Neural cell (in vitro differentiated cells): ENCODE measurements around the gene SYNPO2. TPM values are rescaled to one million over a fixed set of nuclear protein-coding genes. Genes with fewer than 3 reads are reported as not detected.
"Not testable (repeated sequence)": the region's sequence is repeated elsewhere in the genome, so short reads cannot be mapped to it uniquely, and the experiment has no call there.

Experiments used
- H2AFZ ChIP-seq: fragments of 200-600, 300-800 bp; sonication (generic), shearing (Covaris generic); 2 replicates; pipeline ENCODE4 v1.6.0; 2014; ENCODE audit warnings: low read depth, mild to moderate bottlenecking, antibody characterized with exemption, low read length, moderate library complexity
- H3F3A ChIP-seq: fragments of 200-600 bp; shearing (Covaris generic); 2 replicates; pipeline ENCODE4 v1.6.1; 2016; ENCODE audit warnings: mild to moderate bottlenecking, moderate library complexity, mixed read lengths, antibody characterized with exemption, low read length; ENCODE audit not compliant: insufficient read depth, poor library complexity, severe bottlenecking
- H3K27ac ChIP-seq: fragments of 200-600, 300-800 bp; sonication (generic), shearing (Covaris generic); 2 replicates; pipeline ENCODE4 v1.5.1; 2014; ENCODE audit warnings: mild to moderate bottlenecking, low read length, moderate library complexity
- H3K27me3 ChIP-seq: fragments of 300-800, 200-600 bp; sonication (generic), shearing (Covaris generic); 2 replicates; pipeline ENCODE4 v1.6.0; 2014; ENCODE audit warnings: mild to moderate bottlenecking, low read depth, low read length, moderate library complexity; ENCODE audit not compliant: insufficient read depth
- H3K36me3 ChIP-seq: fragments of 300-800, 200-600 bp; sonication (generic), shearing (Covaris generic); 2 replicates; pipeline ENCODE4 v1.5.1; 2014; ENCODE audit warnings: mild to moderate bottlenecking, antibody characterized with exemption, low read length, moderate library complexity; ENCODE audit not compliant: insufficient read depth
- H3K4me2 ChIP-seq: fragments of 300-800, 200-600 bp; sonication (generic), shearing (Covaris generic); 2 replicates; pipeline ENCODE4 v1.6.0; 2014; ENCODE audit warnings: mild to moderate bottlenecking, low read length
- H3K4me3 ChIP-seq: fragments of 300-800, 200-600 bp; sonication (generic), shearing (Covaris generic); 2 replicates; pipeline ENCODE4 v1.5.1; 2014; ENCODE audit warnings: mild to moderate bottlenecking, low read length, moderate library complexity
- H3K79me2 ChIP-seq: fragments of 200-600 bp; shearing (Covaris generic); replicated peaks from 2 replicates; pipeline ENCODE4 v1.6.0; 2014; ENCODE audit warnings: mild to moderate bottlenecking, low read length, moderate library complexity; ENCODE audit not compliant: insufficient read depth
- H3K9ac ChIP-seq: fragments of 300-800, 200-600 bp; sonication (generic), shearing (Covaris generic); 2 replicates; pipeline ENCODE4 v1.6.1; 2016; ENCODE audit warnings: mild to moderate bottlenecking, low read length, mixed read lengths
- H3K9me2 ChIP-seq: fragments of 200-600 bp; shearing (Covaris generic); 2 replicates; pipeline ENCODE4 v1.6.1; 2016; ENCODE audit warnings: mild to moderate bottlenecking, low read length, mixed read lengths; ENCODE audit not compliant: insufficient read depth
- H3K9me3 ChIP-seq: fragments of 200-600, 300-800 bp; sonication (generic), shearing (Covaris generic); 2 replicates; pipeline ENCODE4 v1.6.1; 2016; ENCODE audit warnings: mild to moderate bottlenecking, mixed run types, low read length, moderate library complexity, mixed read lengths
- H4K20me1 ChIP-seq: fragments of 200-600 bp; shearing (Covaris generic); 2 replicates; pipeline ENCODE4 v1.6.1; 2016; ENCODE audit warnings: mild to moderate bottlenecking, mixed run types; ENCODE audit not compliant: insufficient read depth
- CTCF ChIP-seq: fragments of 450-650 bp; IDR thresholded peaks from 2 replicates; pipeline ENCODE4 v1.5.1; 2014; ENCODE audit warnings: antibody characterized with exemption, mild to moderate bottlenecking, moderate library complexity; ENCODE audit not compliant: poor library complexity, severe bottlenecking
- EP300 ChIP-seq: fragments of 450-650 bp; conservative IDR thresholded peaks from 2 replicates; pipeline ENCODE4 v1.6.1; 2014; ENCODE audit warnings: antibody characterized with exemption, mild to moderate bottlenecking, moderate library complexity; ENCODE audit not compliant: poor library complexity, severe bottlenecking
- EZH2 ChIP-seq: fragments of 200-600, 300-800 bp; shearing (Covaris generic), sonication (generic); IDR thresholded peaks from 2 replicates; pipeline ENCODE4 v1.6.1; 2014; ENCODE audit warnings: antibody characterized with exemption, low read length, borderline replicate concordance, mild to moderate bottlenecking; ENCODE audit not compliant: insufficient read depth, poor library complexity, severe bottlenecking
- MXI1 ChIP-seq: fragments of 450-650 bp; conservative IDR thresholded peaks from 2 replicates; pipeline ENCODE4 v1.6.1; 2014; ENCODE audit warnings: antibody characterized with exemption, mild to moderate bottlenecking; ENCODE audit not compliant: poor library complexity, severe bottlenecking
- POLR2AphosphoS5 ChIP-seq: IDR thresholded peaks from 2 replicates; pipeline ENCODE4 v1.6.1; 2012
- RAD21 ChIP-seq: fragments of 450-650 bp; conservative IDR thresholded peaks from 2 replicates; pipeline ENCODE4 v1.6.1; 2014; ENCODE audit warnings: antibody characterized with exemption, mild to moderate bottlenecking, moderate library complexity
- SMC3 ChIP-seq: fragments of 450-650 bp; conservative IDR thresholded peaks from 2 replicates; pipeline ENCODE4 v1.6.1; 2014; ENCODE audit warnings: antibody characterized with exemption, mild to moderate bottlenecking, moderate library complexity; ENCODE audit not compliant: poor library complexity
- TAF1 ChIP-seq: IDR thresholded peaks from 2 replicates; pipeline ENCODE4 v1.6.1; 2012; ENCODE audit warnings: low read depth
- polyA plus RNA-seq: library from polyadenylated mRNA; depleted of rRNA; stranded (reverse); fragments of >200 nt; gene quantifications from 2 replicates; pipeline ENCODE4 v1.2.3, GENCODE V29; 2014
- TF ChIP-seq, protein P1 (sequence below): IDR thresholded peaks from 2 replicates; pipeline ENCODE4 v1.6.1; 2012; ENCODE audit warnings: borderline replicate concordance

The SYNPO2 gene
- polyA plus RNA-seq, 1 donor from 2014 or later, result 0.14 TPM

DNA sequence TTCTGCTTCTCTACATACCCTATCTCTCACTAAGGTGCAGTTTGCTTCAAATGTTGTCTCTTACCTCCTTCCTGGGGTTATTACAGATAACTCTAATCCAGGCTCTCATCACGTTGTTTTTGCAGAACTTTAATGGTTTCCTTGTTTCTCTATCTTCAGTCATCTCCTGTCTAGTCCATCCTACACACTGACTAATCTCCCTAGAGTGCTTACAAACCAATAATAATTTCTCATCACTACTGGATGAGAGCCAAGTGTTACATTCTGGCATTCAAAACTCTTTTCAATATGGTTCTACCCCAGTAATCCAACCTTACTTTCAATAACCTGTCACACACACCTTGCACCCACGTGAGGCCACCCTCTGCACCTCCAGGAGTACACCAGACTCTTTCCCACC lies 86.1 kb downstream of the SYNPO2 start:
- no peak for TF ChIP-seq CTCF
- no peak for TF ChIP-seq RAD21
- TF ChIP-seq MXI1, result no peak
- TF ChIP-seq POLR2AphosphoS5, result no peak
- TF ChIP-seq TAF1, result no peak
- no peak for TF ChIP-seq EZH2
- TF ChIP-seq EP300, result no peak
- no peak for TF ChIP-seq SMC3
- TF ChIP-seq, protein P1, sequence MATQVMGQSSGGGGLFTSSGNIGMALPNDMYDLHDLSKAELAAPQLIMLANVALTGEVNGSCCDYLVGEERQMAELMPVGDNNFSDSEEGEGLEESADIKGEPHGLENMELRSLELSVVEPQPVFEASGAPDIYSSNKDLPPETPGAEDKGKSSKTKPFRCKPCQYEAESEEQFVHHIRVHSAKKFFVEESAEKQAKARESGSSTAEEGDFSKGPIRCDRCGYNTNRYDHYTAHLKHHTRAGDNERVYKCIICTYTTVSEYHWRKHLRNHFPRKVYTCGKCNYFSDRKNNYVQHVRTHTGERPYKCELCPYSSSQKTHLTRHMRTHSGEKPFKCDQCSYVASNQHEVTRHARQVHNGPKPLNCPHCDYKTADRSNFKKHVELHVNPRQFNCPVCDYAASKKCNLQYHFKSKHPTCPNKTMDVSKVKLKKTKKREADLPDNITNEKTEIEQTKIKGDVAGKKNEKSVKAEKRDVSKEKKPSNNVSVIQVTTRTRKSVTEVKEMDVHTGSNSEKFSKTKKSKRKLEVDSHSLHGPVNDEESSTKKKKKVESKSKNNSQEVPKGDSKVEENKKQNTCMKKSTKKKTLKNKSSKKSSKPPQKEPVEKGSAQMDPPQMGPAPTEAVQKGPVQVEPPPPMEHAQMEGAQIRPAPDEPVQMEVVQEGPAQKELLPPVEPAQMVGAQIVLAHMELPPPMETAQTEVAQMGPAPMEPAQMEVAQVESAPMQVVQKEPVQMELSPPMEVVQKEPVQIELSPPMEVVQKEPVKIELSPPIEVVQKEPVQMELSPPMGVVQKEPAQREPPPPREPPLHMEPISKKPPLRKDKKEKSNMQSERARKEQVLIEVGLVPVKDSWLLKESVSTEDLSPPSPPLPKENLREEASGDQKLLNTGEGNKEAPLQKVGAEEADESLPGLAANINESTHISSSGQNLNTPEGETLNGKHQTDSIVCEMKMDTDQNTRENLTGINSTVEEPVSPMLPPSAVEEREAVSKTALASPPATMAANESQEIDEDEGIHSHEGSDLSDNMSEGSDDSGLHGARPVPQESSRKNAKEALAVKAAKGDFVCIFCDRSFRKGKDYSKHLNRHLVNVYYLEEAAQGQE, result no peak
- Histone ChIP-seq H3F3A (no peaks in the 10 kb centered on the region), H3K4me3 (no peak overlapping the region), H3K27ac (no peak overlapping the region), H4K20me1 (no peaks in the 10 kb centered on the region), H3K9me3 (no peaks in the 10 kb centered on the region), H3K79me2 (no peaks in the 10 kb centered on the region), H3K4me2 (no peak overlapping the region), H3K27me3 (no peaks in the 10 kb centered on the region), H3K36me3 (no peaks in the 10 kb centered on the region), H3K9me2 (no peaks in the 10 kb centered on the region), H3K9ac (no peak overlapping the region), H2AFZ (no peak overlapping the region)

- Histone ChIP-seq H3F3A (no peaks in the 10 kb centered on the region), H3K4me3 (no peak overlapping the region), H2AFZ (no peak overlapping the region), H3K9me3 (no peaks in the 10 kb centered on the region), H3K9me2 (no peaks in the 10 kb centered on the region), H3K79me2 (no peaks in the 10 kb centered on the region), H3K27ac (no peak overlapping the region), H3K4me2 (no peak overlapping the region), H3K9ac (no peak overlapping the region), H3K27me3 (no peaks in the 10 kb centered on the region), H3K36me3 (no peaks in the 10 kb centered on the region), H4K20me1 (no peaks in the 10 kb centered on the region)
- TF ChIP-seq MXI1, result no peak
- TF ChIP-seq, protein P1, result no peak
- TF ChIP-seq SMC3, result no peak
Measured at GRCh38 chr4:118975449-118976192, 87.0 kb downstream of the SYNPO2 start.

GRCh38 chr4:118976193-118976560 lies 87.5 kb downstream of the SYNPO2 start:
- H3K36me3 ChIP-seq, H3K4me3 ChIP-seq, H3K9ac ChIP-seq, H3K4me2 ChIP-seq, H4K20me1 ChIP-seq, H2AFZ ChIP-seq, H3K9me3 ChIP-seq, H3K27ac ChIP-seq, H3K79me2 ChIP-seq, H3F3A ChIP-seq, H3K27me3 ChIP-seq, H3K9me2 ChIP-seq: not testable (repeated sequence)

DNA sequence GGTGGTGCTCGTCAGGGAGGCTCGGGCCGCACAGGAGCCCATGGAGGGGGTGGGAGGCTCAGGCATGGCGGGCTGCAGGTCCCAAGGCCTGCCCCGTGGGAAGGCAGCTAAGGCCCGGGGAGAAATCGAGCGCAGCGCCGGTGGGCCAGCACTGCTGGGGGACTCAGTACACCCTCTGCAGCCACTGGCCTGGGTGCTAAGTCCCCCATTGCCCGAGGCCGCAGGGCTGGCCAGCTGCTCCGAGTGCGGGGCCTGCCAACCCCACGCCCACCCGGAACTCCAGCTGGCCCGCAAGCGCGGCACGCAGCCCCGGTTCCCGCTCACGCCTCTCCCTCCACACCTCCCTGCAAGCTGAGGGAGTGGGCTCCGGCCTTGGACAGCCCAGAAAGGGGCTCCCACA lies 88.4 kb downstream of the SYNPO2 start:
- not testable (repeated sequence) for H3K9me2 ChIP-seq, H3K79me2 ChIP-seq, H3K4me3 ChIP-seq, H3K27ac ChIP-seq, H3K9ac ChIP-seq, H4K20me1 ChIP-seq, H3K9me3 ChIP-seq, H3K27me3 ChIP-seq, H3K4me2 ChIP-seq, H3K36me3 ChIP-seq, H2AFZ ChIP-seq, H3F3A ChIP-seq
